GM23338 (cell line): ENCODE results near the gene PARD3. TPM values are rescaled to one million over a fixed set of nuclear protein-coding genes. Genes with fewer than 3 reads are reported as not detected.

Experiments used
- ATAC-seq: fragments of 200-7000 bp; cut with Tn5 transposase; 3 replicates; pipeline ENCODE4 v1.9.1; 2020
- DNase-seq: peaks from one replicate; pipeline ENCODE4 v3.0.0-alpha.2; 2015; ENCODE audit warnings: low spot score
- H2AFZ ChIP-seq: fragments of 200-600 bp; sonication (generic); 2 replicates; pipeline ENCODE4 v1.8.0; 2016; ENCODE audit warnings: antibody characterized with exemption, mild to moderate bottlenecking, moderate library complexity
- H3F3A ChIP-seq: fragments of 200-600 bp; sonication (generic); replicated peaks from 2 replicates; pipeline ENCODE4 v1.8.0; 2017; ENCODE audit warnings: antibody characterized with exemption, mixed run types, low read depth
- H3K27ac ChIP-seq: fragments of 200-600 bp; sonication (generic); 2 replicates; pipeline ENCODE4 v1.6.1; 2016; ENCODE audit warnings: low read depth
- H3K27me3 ChIP-seq: fragments of 200-600 bp; sonication (generic); 2 replicates; pipeline ENCODE4 v1.8.0; 2016; ENCODE audit warnings: mild to moderate bottlenecking, mixed run types, moderate library complexity; ENCODE audit not compliant: insufficient read depth
- H3K36me3 ChIP-seq: fragments of 200-600 bp; sonication (generic); 2 replicates; pipeline ENCODE4 v1.8.0; 2016; ENCODE audit warnings: mild to moderate bottlenecking; ENCODE audit not compliant: insufficient read depth
- H3K4me1 ChIP-seq: fragments of 200-600 bp; sonication (generic); 2 replicates; pipeline ENCODE4 v1.8.0; 2016; ENCODE audit warnings: mild to moderate bottlenecking, moderate library complexity; ENCODE audit not compliant: insufficient read depth
- H3K4me2 ChIP-seq: fragments of 200-600 bp; sonication (generic); 2 replicates; pipeline ENCODE4 v1.7.1; 2017; ENCODE audit warnings: mixed run types
- H3K4me3 ChIP-seq: fragments of 200-600 bp; sonication (generic); 2 replicates; pipeline ENCODE4 v1.6.1; 2016; ENCODE audit warnings: mixed run types
- H3K79me2 ChIP-seq: fragments of 200-600 bp; sonication (generic); replicated peaks from 2 replicates; pipeline ENCODE4 v1.8.0; 2017; ENCODE audit warnings: mild to moderate bottlenecking; ENCODE audit not compliant: insufficient read depth
- H3K9me2 ChIP-seq: fragments of 200-600 bp; sonication (generic); 2 replicates; pipeline ENCODE4 v1.8.0; 2017; ENCODE audit not compliant: insufficient read depth
- H4K20me1 ChIP-seq: fragments of 200-600 bp; sonication (generic); replicated peaks from 2 replicates; pipeline ENCODE4 v1.8.0; 2017; ENCODE audit warnings: mild to moderate bottlenecking; ENCODE audit not compliant: insufficient read depth
- H3K27ac Mint-ChIP-seq: 2 replicates; pipeline ENCODE4 v1.8.0; 2020; ENCODE audit warnings: inconsistent platforms, mild to moderate bottlenecking, moderate library complexity, mixed read lengths
- H3K27me3 Mint-ChIP-seq: 3 replicates; pipeline ENCODE4 v1.8.0; 2022; ENCODE audit warnings: low read depth, mild to moderate bottlenecking, moderate library complexity, mixed read lengths, inconsistent platforms; ENCODE audit not compliant: insufficient read depth, poor library complexity
- H3K36me3 Mint-ChIP-seq: 3 replicates; pipeline ENCODE4 v1.8.0; 2021; ENCODE audit warnings: low read depth, mild to moderate bottlenecking, inconsistent platforms, moderate library complexity, mixed read lengths
- H3K4me1 Mint-ChIP-seq: 3 replicates; pipeline ENCODE4 v1.8.0; 2020; ENCODE audit warnings: mild to moderate bottlenecking, inconsistent platforms, mixed read lengths
- H3K4me3 Mint-ChIP-seq: 3 replicates; pipeline ENCODE4 v1.8.0; 2021; ENCODE audit warnings: moderate library complexity, mild to moderate bottlenecking, inconsistent platforms, mixed read lengths
- H3K9me3 Mint-ChIP-seq: 3 replicates; pipeline ENCODE4 v1.8.0; 2020; ENCODE audit warnings: moderate library complexity, mild to moderate bottlenecking, inconsistent platforms, mixed read lengths
- EZH2 ChIP-seq: fragments of 200-600 bp; sonication (generic); IDR thresholded peaks from one replicate; pipeline ENCODE4 v1.8.0; 2017; ENCODE audit warnings: antibody characterized with exemption, mild to moderate bottlenecking, low read depth; ENCODE audit not compliant: unreplicated experiment
- EZH2phosphoT487 ChIP-seq: fragments of 200-600 bp; sonication (generic); IDR thresholded peaks from one replicate; pipeline ENCODE4 v1.8.1; 2018; ENCODE audit warnings: antibody characterized with exemption; ENCODE audit not compliant: unreplicated experiment
- JUNB ChIP-seq: IDR thresholded peaks from one replicate; pipeline ENCODE4 v1.6.1; 2016; ENCODE audit warnings: antibody characterized with exemption; ENCODE audit not compliant: unreplicated experiment
- NANOG ChIP-seq: IDR thresholded peaks from 2 replicates; pipeline ENCODE4 v1.6.1; 2016; ENCODE audit warnings: antibody characterized with exemption, borderline replicate concordance
- STAT1 ChIP-seq: IDR thresholded peaks from one replicate; pipeline ENCODE4 v1.6.1; 2016; ENCODE audit warnings: antibody characterized with exemption; ENCODE audit not compliant: unreplicated experiment
- ZNF114 ChIP-seq: fragments of 250-450 bp; sonication (Bioruptor Pico); IDR thresholded peaks from 2 replicates; pipeline ENCODE4 v1.5.0; 2020; ENCODE audit warnings: mild to moderate bottlenecking, moderate library complexity
- polyA plus RNA-seq: library from polyadenylated mRNA; unstranded; fragments of >200 nt; fragmentation: Nextera tagmentation; extraction: Ambion mirVana; gene quantifications from 2 replicates; pipeline ENCODE4 v1.2.1, GENCODE V29; 2016
- total RNA-seq: library from RNA; depleted of rRNA; stranded (reverse); fragments of >200 nt; shearing (Covaris generic); gene quantifications from 2 replicates; pipeline ENCODE4 v1.2.3, GENCODE V29; 2014

The PARD3 gene
- total and polyA plus RNA-seq, 2 experiments from 2014 or later = 30.2 to 51.4 TPM

GRCh38 chr10:34104829-34105572 is 710.1 kb downstream of the PARD3 start (continued):
- no peak for TF ChIP-seq EZH2

- H3K36me3 Mint-ChIP-seq = peaks cover 14% of the 10 kb centered on the region
- ATAC-seq = no peak
- TF ChIP-seq ZNF114 (CRISPR knock-in tag) (no peak), EZH2 (no peak), JUNB (no peak)
Measured at GRCh38 chr10:34102893-34103506, 712.1 kb downstream of the PARD3 start.

DNA sequence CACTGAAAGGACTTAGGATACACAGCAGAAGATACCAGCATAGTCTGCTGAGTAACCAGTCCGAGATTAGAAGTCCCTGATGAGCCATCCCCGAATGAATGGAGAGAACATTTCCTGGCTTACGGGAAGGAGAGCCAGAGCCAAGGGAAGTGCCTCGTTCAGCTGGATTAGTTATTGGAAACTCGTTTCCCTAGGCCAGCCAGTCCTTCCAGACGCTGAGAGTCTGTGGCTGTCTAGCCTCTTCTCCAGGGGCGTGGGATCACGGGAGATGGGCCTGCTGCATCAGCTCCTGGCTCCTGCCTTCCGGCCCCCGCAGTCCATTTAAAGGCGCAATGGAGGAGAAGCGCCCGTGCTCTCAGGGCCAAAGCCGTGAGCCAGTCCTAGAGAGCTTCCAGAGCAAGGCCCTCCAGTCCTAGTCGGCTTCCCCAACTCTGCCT is 712.8 kb downstream of the PARD3 start:
- no peak; the same call in 2 of the 3 replicates for ATAC-seq

More at GRCh38 chr10:34102893-34103506, 712.1 kb downstream of the PARD3 start:
- Histone ChIP-seq H3K36me3 (no peaks in the 10 kb centered on the region), H3K4me3 (no peak overlapping the region), H3K4me1 (peaks cover 7% of the 10 kb centered on the region), H3K79me2 (no peaks in the 10 kb centered on the region), H3K4me2 (no peak overlapping the region), H4K20me1 (no peaks in the 10 kb centered on the region), H3K27me3 (no peaks in the 10 kb centered on the region), H3K9me2 (no peaks in the 10 kb centered on the region; the same call in 1 of the 2 replicates), H3K27ac (no peak overlapping the region), H2AFZ (no peak overlapping the region), H3F3A (no peaks in the 10 kb centered on the region)
- Mint-ChIP-seq H3K27ac (no peak overlapping the region), H3K27me3 (peaks cover 10% of the 10 kb centered on the region), H3K9me3 (peaks cover 24% of the 10 kb centered on the region), H3K4me3 (no peak overlapping the region), H3K4me1 (peaks cover 8% of the 10 kb centered on the region)
- DNase-seq = no peak

DNA sequence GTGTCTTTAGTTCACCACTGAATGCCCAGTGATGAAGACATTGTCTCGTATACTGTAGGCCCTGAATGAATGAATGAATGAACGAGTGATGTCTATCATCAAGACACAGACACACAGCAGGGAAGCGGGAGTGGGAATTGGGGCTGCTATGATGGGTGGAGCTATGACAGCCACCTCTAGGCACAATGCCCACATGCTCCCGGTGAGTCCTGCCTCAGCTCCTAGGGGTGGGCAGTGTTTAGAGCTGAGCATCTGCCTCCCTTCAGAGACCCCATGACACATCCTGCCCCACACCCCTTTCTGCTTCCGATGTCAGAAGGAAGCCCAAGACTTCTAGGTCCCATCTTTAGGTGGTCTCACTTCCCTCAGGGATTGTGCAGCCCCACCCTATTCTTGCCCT is 714.1 kb downstream of the PARD3 start:
- Mint-ChIP-seq H3K4me3 (no peak overlapping the region), H3K36me3 (peaks cover 14% of the 10 kb centered on the region), H3K9me3 (peaks cover 24% of the 10 kb centered on the region), H3K27me3 (peaks cover 6% of the 10 kb centered on the region), H3K4me1 (peaks cover 8% of the 10 kb centered on the region), H3K27ac (no peak overlapping the region)
- H4K20me1 ChIP-seq = no peaks in the 10 kb centered on the region
- DNase-seq = no peak
- peaks cover 7% of the 10 kb centered on the region for H3K4me1 ChIP-seq
- no peaks in the 10 kb centered on the region for H3F3A ChIP-seq
- no peaks in the 10 kb centered on the region; the same call in 1 of the 2 replicates for H3K9me2 ChIP-seq
- no peak for TF ChIP-seq EZH2
- H3K27ac ChIP-seq = no peak overlapping the region
- H3K36me3 ChIP-seq = no peaks in the 10 kb centered on the region
- no peak overlapping the region for H2AFZ ChIP-seq
- H3K4me3 ChIP-seq = no peak overlapping the region
- no peaks in the 10 kb centered on the region for H3K27me3 ChIP-seq
- H3K79me2 ChIP-seq = no peaks in the 10 kb centered on the region
- no peak overlapping the region for H3K4me2 ChIP-seq
- ATAC-seq = no peak

More for the DNA sequence above, 712.8 kb downstream of the PARD3 start:
- peaks cover 8% of the 10 kb centered on the region for H3K4me1 Mint-ChIP-seq
- H4K20me1 ChIP-seq = no peaks in the 10 kb centered on the region
- H3K36me3 Mint-ChIP-seq = peaks cover 14% of the 10 kb centered on the region
- no peak overlapping the region for H3K4me3 Mint-ChIP-seq
- H3K9me3 Mint-ChIP-seq = peaks cover 24% of the 10 kb centered on the region
- H3F3A ChIP-seq = no peaks in the 10 kb centered on the region
- H3K27me3 ChIP-seq = no peaks in the 10 kb centered on the region
- H3K4me3 ChIP-seq = no peak overlapping the region
- H3K27me3 Mint-ChIP-seq = peaks cover 6% of the 10 kb centered on the region
- H2AFZ ChIP-seq = peak overlapping the region; percentile 44; the same call in 1 of the 2 replicates
- no peak overlapping the region for H3K27ac Mint-ChIP-seq
- no peaks in the 10 kb centered on the region for H3K79me2 ChIP-seq
- no peak for DNase-seq
- H3K4me2 ChIP-seq = no peak overlapping the region
- TF ChIP-seq NANOG (no peak), EZH2phosphoT487 (no peak), STAT1 (no peak), JUNB (no peak)
- no peaks in the 10 kb centered on the region for H3K36me3 ChIP-seq
- no peaks in the 10 kb centered on the region; the same call in 1 of the 2 replicates for H3K9me2 ChIP-seq
- peaks cover 7% of the 10 kb centered on the region for H3K4me1 ChIP-seq
- H3K27ac ChIP-seq = no peak overlapping the region
